Activated CD4-positive, alpha-beta T cell treated with anti-CD3 and anti-CD28 coated beads, Interleukin-2, Interleukin-6, amounts not matched to agents 100 ng/mL and 50 ng/mL, durations not matched to agents 16 hours and 8 hours (primary cell): ENCODE measurements around the gene SBNO1.
"Not testable (repeated sequence)": the region's sequence is repeated elsewhere in the genome, so short reads cannot be mapped to it uniquely, and the experiment has no call there.

Source experiments
- DNase-seq: peaks from one replicate; pipeline ENCODE4 v3.0.0-alpha.2; 2020

SBNO1 gene

GRCh38 chr12:123388177-123388950 lies 23.7 kb upstream of the SBNO1 start:
- DNase-seq: peak; percentile 84

- no peak for DNase-seq
Observed at GRCh38 chr12:123387508-123388176, 23.0 kb upstream of the SBNO1 start.

GRCh38 chr12:123385536-123385935 lies 20.9 kb upstream of the SBNO1 start:
- not testable (repeated sequence) for DNase-seq

GRCh38 chr12:123384994-123385376 lies 20.3 kb upstream of the SBNO1 start:
- no peak for DNase-seq

- peak; percentile 25 for DNase-seq
Observed at GRCh38 chr12:123384318-123384993, 19.8 kb upstream of the SBNO1 start.

GRCh38 chr12:123382684-123383083 lies 18.0 kb upstream of the SBNO1 start:
- DNase-seq: no peak

GRCh38 chr12:123379391-123379790 lies 14.7 kb upstream of the SBNO1 start:
- DNase-seq: no peak

GRCh38 chr12:123372415-123372814 lies 7.8 kb upstream of the SBNO1 start:
- DNase-seq: not testable (repeated sequence)

GRCh38 chr12:123371667-123372368 lies 7.2 kb upstream of the SBNO1 start:
- DNase-seq: not testable (repeated sequence)

GRCh38 chr12:123369229-123369628 lies 4.6 kb upstream of the SBNO1 start:
- DNase-seq: no peak

GRCh38 chr12:123368431-123368830 lies 3.8 kb upstream of the SBNO1 start:
- not testable (repeated sequence) for DNase-seq

GRCh38 chr12:123367511-123367910 lies 2.9 kb upstream of the SBNO1 start:
- no peak for DNase-seq

- peak; percentile 99 for DNase-seq
Observed at GRCh38 chr12:123365025-123365917, 624 bp upstream of the SBNO1 start.

GRCh38 chr12:123363740-123364531 lies 711 bp downstream of the SBNO1 start:
- peak; percentile 41 for DNase-seq

- no peak for DNase-seq
Observed at GRCh38 chr12:123363390-123363739, 1.3 kb downstream of the SBNO1 start.

- DNase-seq: peak; percentile 6
Observed at GRCh38 chr12:123358035-123358434, 6.6 kb downstream of the SBNO1 start.

- no peak for DNase-seq
Observed at GRCh38 chr12:123356159-123356670, 8.4 kb downstream of the SBNO1 start.

- no peak for DNase-seq
Observed at GRCh38 chr12:123354600-123354999, 10.0 kb downstream of the SBNO1 start.

GRCh38 chr12:123351349-123351748 lies 13.3 kb downstream of the SBNO1 start:
- no peak for DNase-seq

- no peak for DNase-seq
Observed at GRCh38 chr12:123346946-123347345, 17.7 kb downstream of the SBNO1 start.

- DNase-seq: no peak
Observed at GRCh38 chr12:123344086-123344485, 20.6 kb downstream of the SBNO1 start.
